Islet precursor cell (in vitro differentiated cells): ENCODE results near the gene AFMID.

Source experiments
- DNase-seq: peaks from one replicate; pipeline ENCODE4 v3.0.0-alpha.2; 2018

Gene AFMID

DNA sequence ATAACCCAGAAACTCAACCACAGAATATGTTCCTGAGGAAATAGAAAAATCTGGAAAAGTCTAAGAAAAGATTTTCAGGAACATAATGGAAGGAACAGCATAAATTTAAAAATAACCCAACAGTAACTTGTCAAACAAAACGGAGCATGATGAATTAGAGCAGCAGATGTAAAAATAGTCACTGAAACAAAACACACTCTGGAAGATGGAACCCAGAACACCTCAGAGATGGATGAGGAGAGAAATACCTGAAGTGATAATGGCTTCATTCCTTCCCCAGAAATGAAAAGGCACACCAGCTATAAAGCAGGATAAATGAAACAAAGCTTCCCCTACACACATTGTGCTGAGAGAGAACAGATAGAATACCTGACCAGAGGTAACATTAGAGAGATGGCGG is 6.7 kb upstream of the AFMID start:
- no peak for DNase-seq

- DNase-seq: no peak
Observed at GRCh38 chr17:78182504-78182903, 4.7 kb upstream of the AFMID start.

- DNase-seq: no peak
Observed at GRCh38 chr17:78183916-78184315, 3.2 kb upstream of the AFMID start.

GRCh38 chr17:78184351-78184750 is 2.8 kb upstream of the AFMID start:
- DNase-seq: no peak

GRCh38 chr17:78184868-78185267 is 2.3 kb upstream of the AFMID start:
- DNase-seq: no peak

GRCh38 chr17:78185981-78186691 is 1.0 kb upstream of the AFMID start:
- DNase-seq: peak; percentile 84

- no peak for DNase-seq
Observed at GRCh38 chr17:78196716-78197115, 9.6 kb downstream of the AFMID start.

DNA sequence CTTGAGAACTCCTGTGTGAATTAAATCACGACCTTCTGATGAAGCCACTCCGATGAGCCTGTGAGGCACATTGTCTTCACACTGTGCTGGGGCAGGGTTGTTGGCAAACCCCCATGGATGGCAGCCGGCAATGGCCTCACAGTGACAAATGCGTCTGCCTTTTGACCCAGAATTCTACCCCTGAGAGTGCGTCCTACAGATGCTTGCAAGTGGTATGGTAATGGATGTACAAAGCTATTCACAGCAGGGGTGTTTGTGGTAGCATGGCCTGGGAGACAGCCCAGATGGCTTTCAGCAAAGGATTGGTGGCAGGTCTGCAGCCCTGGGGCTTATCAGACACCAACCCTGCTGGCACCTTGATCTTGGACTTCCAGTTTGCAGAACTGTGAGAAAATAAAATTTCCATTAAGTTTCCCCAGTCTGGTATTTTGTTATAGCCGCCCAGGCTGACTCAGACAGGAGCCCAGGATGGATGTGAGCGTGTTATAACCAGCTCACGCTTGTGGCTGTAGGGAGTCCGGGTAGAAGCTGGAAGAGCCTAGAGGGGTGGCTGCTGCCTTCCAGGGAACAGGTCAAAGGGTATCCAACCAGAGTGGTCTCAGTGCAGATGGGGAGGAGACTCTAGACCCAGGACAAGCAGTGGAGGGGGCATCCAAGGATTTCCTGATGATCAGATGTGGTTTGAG is 10.1 kb downstream of the AFMID start:
- DNase-seq: peak; percentile 76

DNA sequence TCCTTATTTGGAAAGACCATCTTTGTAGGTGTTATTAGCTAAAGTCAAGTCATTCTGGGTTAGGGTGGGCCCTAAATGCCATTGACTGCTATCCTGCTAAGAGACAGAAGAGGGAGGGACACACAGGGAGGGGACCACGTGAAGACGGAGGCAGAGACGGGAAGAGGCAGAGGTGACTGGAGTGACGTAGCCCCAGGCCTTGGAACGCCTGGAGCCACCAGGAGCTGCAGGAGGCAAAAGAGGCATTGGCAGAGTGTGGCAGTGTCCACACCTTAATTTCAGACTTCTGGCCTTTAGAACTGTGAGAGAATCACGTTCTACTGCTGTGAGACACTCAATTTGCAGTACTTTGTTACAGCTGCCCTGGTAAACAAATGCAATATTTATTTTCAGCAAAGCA is 13.3 kb downstream of the AFMID start:
- no peak for DNase-seq

DNA sequence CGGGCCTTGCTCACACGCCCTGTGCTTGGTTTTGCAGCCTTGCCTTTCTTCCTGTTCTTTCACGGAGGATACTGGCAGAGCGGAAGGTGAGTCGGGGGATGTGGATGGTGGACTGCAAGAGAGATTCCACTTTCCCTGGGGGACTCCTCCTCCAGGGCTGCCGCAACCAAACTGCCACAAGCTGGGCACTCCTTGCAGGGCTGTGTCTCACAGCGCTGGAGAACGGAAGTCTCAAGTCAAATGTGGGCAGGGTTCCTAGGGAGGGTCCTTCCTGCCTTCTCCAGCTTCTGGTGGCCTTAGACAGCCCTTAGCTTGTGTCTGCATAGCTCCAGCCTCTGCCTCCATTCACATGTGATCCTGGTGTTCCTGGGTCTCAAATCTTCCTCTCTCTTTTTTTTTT is 15.5 kb downstream of the AFMID start:
- DNase-seq: no peak

- DNase-seq: no peak
Observed at GRCh38 chr17:78204387-78205123, 17.4 kb downstream of the AFMID start.

GRCh38 chr17:78205124-78205775 is 18.1 kb downstream of the AFMID start:
- no peak for DNase-seq

- no peak for DNase-seq
Observed at GRCh38 chr17:78206298-78206697, 19.1 kb downstream of the AFMID start.

- DNase-seq: no peak
Observed at GRCh38 chr17:78208486-78208885, 21.3 kb downstream of the AFMID start.

DNA sequence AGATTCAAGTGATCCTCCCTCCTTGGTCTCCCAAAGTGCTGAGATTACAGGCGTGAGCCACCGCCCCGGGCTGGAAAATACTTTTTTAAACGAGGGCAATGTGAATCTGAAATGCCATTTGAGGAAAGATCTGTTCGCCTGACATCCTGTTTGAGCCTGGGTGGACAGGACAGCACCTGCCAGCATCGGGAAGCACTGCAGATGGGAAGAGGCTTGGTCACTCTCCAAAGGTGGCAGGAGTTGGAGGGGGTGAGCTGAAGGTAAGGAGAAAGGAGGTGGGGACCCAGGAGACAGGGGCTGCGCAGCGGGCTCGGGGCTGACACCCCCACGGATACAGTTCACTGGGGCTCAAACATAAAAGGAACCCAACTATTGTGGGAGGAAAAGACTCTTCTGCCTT is 22.9 kb downstream of the AFMID start:
- DNase-seq: no peak

- DNase-seq: no peak
Observed at GRCh38 chr17:78211032-78211431, 23.9 kb downstream of the AFMID start.

DNA sequence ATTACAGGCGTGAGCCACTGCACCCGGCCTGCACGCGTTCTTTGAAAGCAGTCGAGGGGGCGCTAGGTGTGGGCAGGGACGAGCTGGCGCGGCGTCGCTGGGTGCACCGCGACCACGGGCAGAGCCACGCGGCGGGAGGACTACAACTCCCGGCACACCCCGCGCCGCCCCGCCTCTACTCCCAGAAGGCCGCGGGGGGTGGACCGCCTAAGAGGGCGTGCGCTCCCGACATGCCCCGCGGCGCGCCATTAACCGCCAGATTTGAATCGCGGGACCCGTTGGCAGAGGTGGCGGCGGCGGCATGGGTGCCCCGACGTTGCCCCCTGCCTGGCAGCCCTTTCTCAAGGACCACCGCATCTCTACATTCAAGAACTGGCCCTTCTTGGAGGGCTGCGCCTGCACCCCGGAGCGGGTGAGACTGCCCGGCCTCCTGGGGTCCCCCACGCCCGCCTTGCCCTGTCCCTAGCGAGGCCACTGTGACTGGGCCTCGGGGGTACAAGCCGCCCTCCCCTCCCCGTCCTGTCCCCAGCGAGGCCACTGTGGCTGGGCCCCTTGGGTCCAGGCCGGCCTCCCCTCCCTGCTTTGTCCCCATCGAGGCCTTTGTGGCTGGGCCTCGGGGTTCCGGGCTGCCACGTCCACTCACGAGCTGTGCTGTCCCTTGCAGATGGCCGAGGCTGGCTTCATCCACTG is 27.0 kb downstream of the AFMID start, which contains the start of gene BIRC5:
Gene BIRC5, plus strand, starts transcription at position 238 of the 690 bp plus-strand sequence. Its CDS starts 64 bp downstream, at position 302.
- DNase-seq: peak; percentile 94

DNA sequence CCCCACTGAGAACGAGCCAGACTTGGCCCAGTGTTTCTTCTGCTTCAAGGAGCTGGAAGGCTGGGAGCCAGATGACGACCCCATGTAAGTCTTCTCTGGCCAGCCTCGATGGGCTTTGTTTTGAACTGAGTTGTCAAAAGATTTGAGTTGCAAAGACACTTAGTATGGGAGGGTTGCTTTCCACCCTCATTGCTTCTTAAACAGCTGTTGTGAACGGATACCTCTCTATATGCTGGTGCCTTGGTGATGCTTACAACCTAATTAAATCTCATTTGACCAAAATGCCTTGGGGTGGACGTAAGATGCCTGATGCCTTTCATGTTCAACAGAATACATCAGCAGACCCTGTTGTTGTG is 27.5 kb downstream of the AFMID start:
- DNase-seq: no peak

- DNase-seq: no peak
Observed at GRCh38 chr17:78219396-78220150, 32.4 kb downstream of the AFMID start.

GRCh38 chr17:78223061-78223460 is 35.9 kb downstream of the AFMID start:
- DNase-seq: no peak

GRCh38 chr17:78223765-78224164 is 36.6 kb downstream of the AFMID start:
- DNase-seq: no peak
